ENCODE data around the gene ITPR3. TPM values are rescaled to one million over a fixed set of nuclear protein-coding genes. Genes with fewer than 3 reads are reported as not detected.

ITPR3 gene
- total RNA-seq, 1 donor = 91.2 TPM

GRCh38 chr6:33683051-33683571, 62.0 kb downstream of the ITPR3 start:
- no peak for DNase-seq (ENCODE audit: low read depth)
- no peak for TF ChIP-seq CTCF (IDR thresholded peaks at IDR 0.05; ENCODE audit: insufficient read depth, low read length)
- H3K4me3 ChIP-seq (ENCODE audit: low read depth, low read length) = no peak overlapping the region

GRCh38 chr6:33683576-33684427, 62.7 kb downstream of the ITPR3 start:
- DNase-seq (ENCODE audit: low read depth) = no peak
- H3K4me3 ChIP-seq (ENCODE audit: low read depth, low read length) = no peak overlapping the region
- TF ChIP-seq CTCF (IDR thresholded peaks at IDR 0.05; ENCODE audit: insufficient read depth, low read length) = no peak

- DNase-seq (ENCODE audit: low read depth) = no peak
- H3K4me3 ChIP-seq (ENCODE audit: low read depth, low read length) = no peak overlapping the region
- TF ChIP-seq CTCF (IDR thresholded peaks at IDR 0.05; ENCODE audit: insufficient read depth, low read length) = no peak
These were observed 63.3 kb downstream of the ITPR3 start for GRCh38 chr6:33684428-33684896.

GRCh38 chr6:33684983-33685382, 63.9 kb downstream of the ITPR3 start:
- no peak for TF ChIP-seq CTCF (IDR thresholded peaks at IDR 0.05; ENCODE audit: insufficient read depth, low read length)
- DNase-seq (ENCODE audit: low read depth) = no peak

GRCh38 chr6:33685411-33686224, 64.5 kb downstream of the ITPR3 start:
- H3K4me3 ChIP-seq (ENCODE audit: low read depth, low read length) = no peak overlapping the region
- no peak for TF ChIP-seq CTCF (IDR thresholded peaks at IDR 0.05; ENCODE audit: insufficient read depth, low read length)
- DNase-seq (ENCODE audit: low read depth) = no peak

More at GRCh38 chr6:33684983-33685382, 63.9 kb downstream of the ITPR3 start:
- H3K4me3 ChIP-seq (ENCODE audit: low read depth, low read length) = no peak overlapping the region

- H3K4me3 ChIP-seq (ENCODE audit: low read depth, low read length) = no peak overlapping the region
- DNase-seq (ENCODE audit: low read depth) = no peak
- no peak for TF ChIP-seq CTCF (IDR thresholded peaks at IDR 0.05; ENCODE audit: insufficient read depth, low read length)
These were observed 65.3 kb downstream of the ITPR3 start for GRCh38 chr6:33686225-33686924.
